ENCODE data around the gene IFI27. TPM values are rescaled to one million over a fixed set of nuclear protein-coding genes. Genes with fewer than 3 reads are reported as not detected.

Gene IFI27
- polyA plus RNA-seq, 1 of the 3 experiments (the other 2 are of a cell fraction) = 1.2 TPM

GRCh38 chr14:94127330-94127729 is 16.8 kb downstream of the IFI27 start:
- Histone ChIP-seq H3K27ac (ENCODE audit: low read depth in 2 of 2, low read length in 1 of 2) (no peak overlapping the region), H4K20me1 (ENCODE audit: insufficient read depth) (no peaks in the 10 kb centered on the region), H3K4me3 (ENCODE audit: low read depth in 2 of 2, low read length in 1 of 2) (no peak overlapping the region), H3F3A (replicated peaks; ENCODE audit: insufficient read depth) (peaks cover 11% of the 10 kb centered on the region), H3K4me1 (ENCODE audit: control insufficient read depth in 1 of 2, insufficient read depth in 2 of 2, low read depth in 1 of 2, low read length in 1 of 2) (peaks cover 0 to 7% of the 10 kb centered on the region in 2 experiments; a peak in 2 of 4 replicates), H3K9me2 (no peaks in the 10 kb centered on the region), H3K4me2 (no peak overlapping the region), H3K79me2 (ENCODE audit: insufficient read depth) (no peaks in the 10 kb centered on the region), H3K9me3 (no peaks in the 10 kb centered on the region), H3K27me3 (ENCODE audit: insufficient read depth) (no peaks in the 10 kb centered on the region), H3K9ac (no peak overlapping the region), H2AFZ (ENCODE audit: low read depth) (no peak overlapping the region), H3K36me3 (replicated peaks in 1 of 2; ENCODE audit: control insufficient read depth in 1 of 2, insufficient read depth in 2 of 2, low read length in 1 of 2) (peaks cover 0 to 6% of the 10 kb centered on the region in 2 experiments)
- ChIA-PET CTCF (interaction anchor here (0.8 to 6.9 kb wide), 2 partner anchors 81 to 92 kb away, joined by 3 to 64 read pairs; no protein-coding TSS in a partner anchor), POLR2A (no interaction called here)
- WGBS (ENCODE audit: low lambda C conversion rate) = 88% methylated on average over 3 of the region's 6 CpGs
- no peak for TF ChIP-seq NRF1 (IDR thresholded peaks at IDR 0.05; ENCODE audit: low read depth, low read length)
- TF ChIP-seq MXI1 (IDR thresholded peaks at IDR 0.05; ENCODE audit: low read depth, low read length) = no peak
- TF ChIP-seq MEF2A (IDR thresholded peaks at IDR 0.05; ENCODE audit: borderline replicate concordance, low read depth) = no peak
- TF ChIP-seq TEAD4 (IDR thresholded peaks at IDR 0.05; ENCODE audit: borderline replicate concordance, insufficient read depth) = no peak
- TF ChIP-seq GABPA (IDR thresholded peaks at IDR 0.05; ENCODE audit: low read depth) = no peak
- TF ChIP-seq FOXM1 (IDR thresholded peaks at IDR 0.05; ENCODE audit: low read depth) = no peak
- TF ChIP-seq NFIC (IDR thresholded peaks at IDR 0.05; ENCODE audit: borderline replicate concordance) = no peak
- TF ChIP-seq POLR2AphosphoS5 (IDR thresholded peaks at IDR 0.05; ENCODE audit: low read depth, low read length) = no peak
- TF ChIP-seq, protein P1, sequence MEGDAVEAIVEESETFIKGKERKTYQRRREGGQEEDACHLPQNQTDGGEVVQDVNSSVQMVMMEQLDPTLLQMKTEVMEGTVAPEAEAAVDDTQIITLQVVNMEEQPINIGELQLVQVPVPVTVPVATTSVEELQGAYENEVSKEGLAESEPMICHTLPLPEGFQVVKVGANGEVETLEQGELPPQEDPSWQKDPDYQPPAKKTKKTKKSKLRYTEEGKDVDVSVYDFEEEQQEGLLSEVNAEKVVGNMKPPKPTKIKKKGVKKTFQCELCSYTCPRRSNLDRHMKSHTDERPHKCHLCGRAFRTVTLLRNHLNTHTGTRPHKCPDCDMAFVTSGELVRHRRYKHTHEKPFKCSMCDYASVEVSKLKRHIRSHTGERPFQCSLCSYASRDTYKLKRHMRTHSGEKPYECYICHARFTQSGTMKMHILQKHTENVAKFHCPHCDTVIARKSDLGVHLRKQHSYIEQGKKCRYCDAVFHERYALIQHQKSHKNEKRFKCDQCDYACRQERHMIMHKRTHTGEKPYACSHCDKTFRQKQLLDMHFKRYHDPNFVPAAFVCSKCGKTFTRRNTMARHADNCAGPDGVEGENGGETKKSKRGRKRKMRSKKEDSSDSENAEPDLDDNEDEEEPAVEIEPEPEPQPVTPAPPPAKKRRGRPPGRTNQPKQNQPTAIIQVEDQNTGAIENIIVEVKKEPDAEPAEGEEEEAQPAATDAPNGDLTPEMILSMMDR (IDR thresholded peaks at IDR 0.05) = no peak
- TF ChIP-seq EP300 (IDR thresholded peaks at IDR 0.05; ENCODE audit: borderline replicate concordance in 1 of 2, low read depth in 1 of 2, low read length in 1 of 2) = no peak
- no peak for TF ChIP-seq ELF1 (IDR thresholded peaks at IDR 0.05)
- TF ChIP-seq, protein P2, sequence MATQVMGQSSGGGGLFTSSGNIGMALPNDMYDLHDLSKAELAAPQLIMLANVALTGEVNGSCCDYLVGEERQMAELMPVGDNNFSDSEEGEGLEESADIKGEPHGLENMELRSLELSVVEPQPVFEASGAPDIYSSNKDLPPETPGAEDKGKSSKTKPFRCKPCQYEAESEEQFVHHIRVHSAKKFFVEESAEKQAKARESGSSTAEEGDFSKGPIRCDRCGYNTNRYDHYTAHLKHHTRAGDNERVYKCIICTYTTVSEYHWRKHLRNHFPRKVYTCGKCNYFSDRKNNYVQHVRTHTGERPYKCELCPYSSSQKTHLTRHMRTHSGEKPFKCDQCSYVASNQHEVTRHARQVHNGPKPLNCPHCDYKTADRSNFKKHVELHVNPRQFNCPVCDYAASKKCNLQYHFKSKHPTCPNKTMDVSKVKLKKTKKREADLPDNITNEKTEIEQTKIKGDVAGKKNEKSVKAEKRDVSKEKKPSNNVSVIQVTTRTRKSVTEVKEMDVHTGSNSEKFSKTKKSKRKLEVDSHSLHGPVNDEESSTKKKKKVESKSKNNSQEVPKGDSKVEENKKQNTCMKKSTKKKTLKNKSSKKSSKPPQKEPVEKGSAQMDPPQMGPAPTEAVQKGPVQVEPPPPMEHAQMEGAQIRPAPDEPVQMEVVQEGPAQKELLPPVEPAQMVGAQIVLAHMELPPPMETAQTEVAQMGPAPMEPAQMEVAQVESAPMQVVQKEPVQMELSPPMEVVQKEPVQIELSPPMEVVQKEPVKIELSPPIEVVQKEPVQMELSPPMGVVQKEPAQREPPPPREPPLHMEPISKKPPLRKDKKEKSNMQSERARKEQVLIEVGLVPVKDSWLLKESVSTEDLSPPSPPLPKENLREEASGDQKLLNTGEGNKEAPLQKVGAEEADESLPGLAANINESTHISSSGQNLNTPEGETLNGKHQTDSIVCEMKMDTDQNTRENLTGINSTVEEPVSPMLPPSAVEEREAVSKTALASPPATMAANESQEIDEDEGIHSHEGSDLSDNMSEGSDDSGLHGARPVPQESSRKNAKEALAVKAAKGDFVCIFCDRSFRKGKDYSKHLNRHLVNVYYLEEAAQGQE (IDR thresholded peaks at IDR 0.05; ENCODE audit: low read depth, low read length) = no peak
- no peak for TF ChIP-seq GATA2 (CRISPR knock-in tag; IDR thresholded peaks at IDR 0.05)
- no peak for TF ChIP-seq EZH2phosphoT487 (IDR thresholded peaks at IDR 0.05; ENCODE audit: borderline replicate concordance, low read depth)
- TF ChIP-seq CHD2 (IDR thresholded peaks at IDR 0.05; ENCODE audit: low read length, partially characterized antibody) = no peak
- no peak for DNase-seq
